B cell (primary cell): ENCODE data around the gene SLC6A1. TPM values are rescaled to one million over a fixed set of nuclear protein-coding genes. Genes with fewer than 3 reads are reported as not detected.

Source experiments
- ATAC-seq: fragments of 200-7000 bp; cut with Tn5 transposase; one replicate; pipeline ENCODE4 v1.10.0; 2021; ENCODE audit warnings: low read depth, mild to moderate bottlenecking, moderate number of reproducible peaks, moderate library complexity
- CTCF ChIA-PET: fragments of 350-600 bp; sonication (Branson Sonifier 250); formaldehyde crosslinking; loops from one replicate; lab custom pipeline; 2021; ENCODE audit warnings: antibody characterized with exemption, inconsistent platforms; lab: Charles Lee
- POLR2A ChIA-PET: fragments of 350-600 bp; sonication (Branson Sonifier 250); formaldehyde crosslinking; loops from one replicate; lab custom pipeline; 2021; ENCODE audit warnings: antibody characterized with exemption; lab: Charles Lee
- DNase-seq: peaks from one replicate; pipeline ENCODE4 v3.0.0; 2013
- H2AFZ ChIP-seq: 2 replicates; pipeline ENCODE4 v1.6.1; 2012; ENCODE audit warnings: mild to moderate bottlenecking, low read depth, low read length; ENCODE audit not compliant: insufficient read depth, poor library complexity, severe bottlenecking
- H3K27ac ChIP-seq, 2 donors: 1 replicate in 1 of 2; 2 replicates in 1 of 2; pipeline ENCODE4 v1.5.1; 2012 to 2013; ENCODE audit warnings: low read length in 2 of 2, mild to moderate bottlenecking in 2 of 2, moderate library complexity in 1 of 2
- H3K27me3 ChIP-seq, 4 experiments: fragments of 200-600 bp in 1 of 4; sonication (generic) in 1 of 4; replicated peaks in 1 of 4; 1 replicate in 2 of 4; 2 replicates in 2 of 4; pipeline versions ENCODE4 v1.6.1 to v1.7.0; 2013 to 2016; ENCODE audit warnings: low read length in 3 of 4, mild to moderate bottlenecking in 2 of 4, mixed read lengths in 1 of 4, moderate library complexity in 1 of 4; ENCODE audit not compliant: insufficient read depth in 4 of 4, control insufficient read depth in 3 of 4; ENCODE audit errors: control extremely low read depth in 1 of 4
- H3K36me3 ChIP-seq, 2 experiments: replicated peaks in 1 of 2; 1 replicate in 1 of 2; 2 replicates in 1 of 2; pipeline versions ENCODE4 v1.6.1 to v1.7.1; 2013; ENCODE audit warnings: low read length in 1 of 2; ENCODE audit not compliant: insufficient read depth in 2 of 2, control insufficient read depth in 1 of 2; ENCODE audit errors: control extremely low read depth in 1 of 2, extremely low read depth in 1 of 2
- H3K4me1 ChIP-seq, 2 donors: fragments of 200-600 bp in 1 of 2; sonication (generic) in 1 of 2; 1 replicate in 1 of 2; 2 replicates in 1 of 2; pipeline versions ENCODE4 v1.5.1 to v1.6.1; 2013 to 2017; ENCODE audit warnings: low read length in 2 of 2; ENCODE audit not compliant: control insufficient read depth in 2 of 2, insufficient read depth in 2 of 2
- H3K4me2 ChIP-seq: replicated peaks from 2 replicates; pipeline ENCODE3; 2012; ENCODE audit warnings: mild to moderate bottlenecking, low read depth, low read length; ENCODE audit not compliant: poor library complexity, severe bottlenecking
- H3K4me3 ChIP-seq, 5 experiments: fragments of 200-600 bp in 1 of 5; sonication (generic) in 1 of 5; 1 replicate in 3 of 5; 2 replicates in 2 of 5; pipeline versions ENCODE4 v1.5.1 to v1.7.0; 2011 to 2016; ENCODE audit warnings: low read length in 4 of 5, mild to moderate bottlenecking in 4 of 5, low read depth in 2 of 5, control low read depth in 1 of 5, moderate library complexity in 1 of 5; ENCODE audit not compliant: insufficient read depth in 1 of 5; ENCODE audit errors: control extremely low read depth in 1 of 5, extremely low read depth in 1 of 5
- H3K79me2 ChIP-seq: fragments of 200-600 bp; sonication (generic); one replicate; pipeline ENCODE4 v1.6.0; 2016; ENCODE audit warnings: low read length; ENCODE audit not compliant: control insufficient read depth, insufficient read depth
- H3K9ac ChIP-seq: fragments of 200-600 bp; sonication (generic); 2 replicates; pipeline ENCODE4 v1.6.1; 2017; ENCODE audit warnings: mild to moderate bottlenecking, low read length, moderate library complexity
- H3K9me3 ChIP-seq, 3 donors: one replicate each; pipeline versions ENCODE4 v1.6.1 to v1.7.1; 2013; ENCODE audit warnings: low read length in 2 of 3; ENCODE audit not compliant: control insufficient read depth in 2 of 3, insufficient read depth in 1 of 3; ENCODE audit errors: control extremely low read depth in 1 of 3
- H4K20me1 ChIP-seq: 2 replicates; pipeline ENCODE4 v1.6.0; 2012; ENCODE audit warnings: mild to moderate bottlenecking, low read length; ENCODE audit not compliant: insufficient read depth, control insufficient read depth, poor library complexity, severe bottlenecking
- H3K27ac Mint-ChIP-seq: one replicate; pipeline ENCODE4 v1.8.0; 2021; ENCODE audit warnings: mixed read lengths
- H3K27me3 Mint-ChIP-seq: one replicate; pipeline ENCODE4 v1.8.0; 2021; ENCODE audit warnings: mixed read lengths
- H3K4me1 Mint-ChIP-seq: one replicate; pipeline ENCODE4 v1.8.0; 2021; ENCODE audit warnings: mixed read lengths
- H3K4me3 Mint-ChIP-seq: one replicate; pipeline ENCODE4 v1.8.0; 2021; ENCODE audit warnings: mixed read lengths
- H3K9me3 Mint-ChIP-seq: one replicate; pipeline ENCODE4 v1.8.0; 2022; ENCODE audit warnings: mixed read lengths; ENCODE audit not compliant: insufficient read depth
- EZH2 ChIP-seq: IDR thresholded peaks from 2 replicates; pipeline ENCODE4 v1.6.1; 2012; ENCODE audit warnings: borderline replicate concordance, low read depth, mild to moderate bottlenecking, moderate library complexity, low read length; ENCODE audit not compliant: insufficient read depth, poor library complexity, severe bottlenecking
- WGBS: methylation state at CpG from one replicate; pipeline ENCODE4 v1.1.5; 2013; ENCODE audit warnings: missing lambda C conversion rate; ENCODE audit not compliant: insufficient coverage; 5-methylcytosine and 5-hydroxymethylcytosine counted together
- intact Hi-C: fragments of 100-400 bp; cut with micrococcal nuclease; formaldehyde crosslinking; loops from one replicate; pipeline ENCODE4 v1.10.0; 2022
- polyA plus RNA-seq: library from polyadenylated mRNA; depleted of rRNA; stranded (reverse); fragments of >200 nt; gene quantifications from 2 replicates; pipeline ENCODE4 v1.2.3, GENCODE V29; 2012
- total RNA-seq, 2 donors: library from RNA; stranded (reverse); fragments of 120-200 nt in 1 of 2; gene quantifications; 1 replicate in 1 of 2; 2 replicates in 1 of 2; pipeline versions ENCODE4 v1.2.3 to v1.2.4, GENCODE V29; 2013 to 2022
- TF ChIP-seq, protein P1 (sequence below): fragments of 200-600 bp; IDR thresholded peaks from one replicate; pipeline ENCODE4 v1.8.0; 2022; ENCODE audit warnings: antibody characterized with exemption, mild to moderate bottlenecking

SLC6A1 gene
- total and polyA plus RNA-seq, 2 donors (not counting 1 experiment from before 2014, with no cell fraction given) = not detected

DNA sequence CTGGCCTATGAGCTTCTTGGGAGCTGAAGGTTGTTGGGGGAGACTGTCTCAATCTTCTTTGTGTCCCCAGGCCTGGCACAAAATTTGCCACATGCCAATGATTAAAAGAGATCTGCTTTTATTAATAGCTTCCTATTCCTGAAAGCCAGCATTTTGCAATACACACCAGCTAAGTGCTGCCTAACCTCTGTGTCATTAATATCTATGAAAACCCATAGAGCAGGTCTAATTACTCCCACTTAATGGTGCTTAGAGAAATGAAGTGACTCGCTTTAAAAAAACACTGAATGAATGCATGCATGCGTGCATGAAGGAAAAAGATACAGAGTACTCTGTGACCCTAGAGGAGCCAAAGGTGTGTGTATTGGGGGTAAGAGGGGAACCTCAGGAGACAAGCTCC, 55.0 kb downstream of the SLC6A1 start:
- WGBS = 100% methylated on average over 1 of the region's 2 CpGs
- peaks cover 0 to 7% (median 0%) of the 10 kb centered on the region in 4 experiments for H3K27me3 ChIP-seq
- H3K4me2 ChIP-seq = no peak overlapping the region
- ATAC-seq (no peak), DNase-seq (no peak)
- H4K20me1 ChIP-seq = no peaks in the 10 kb centered on the region
- Mint-ChIP-seq H3K4me1 (peaks cover 3% of the 10 kb centered on the region), H3K27me3 (peaks cover 13% of the 10 kb centered on the region), H3K9me3 (no peaks in the 10 kb centered on the region), H3K27ac (no peak overlapping the region), H3K4me3 (no peak overlapping the region)
- TF ChIP-seq, protein P1, sequence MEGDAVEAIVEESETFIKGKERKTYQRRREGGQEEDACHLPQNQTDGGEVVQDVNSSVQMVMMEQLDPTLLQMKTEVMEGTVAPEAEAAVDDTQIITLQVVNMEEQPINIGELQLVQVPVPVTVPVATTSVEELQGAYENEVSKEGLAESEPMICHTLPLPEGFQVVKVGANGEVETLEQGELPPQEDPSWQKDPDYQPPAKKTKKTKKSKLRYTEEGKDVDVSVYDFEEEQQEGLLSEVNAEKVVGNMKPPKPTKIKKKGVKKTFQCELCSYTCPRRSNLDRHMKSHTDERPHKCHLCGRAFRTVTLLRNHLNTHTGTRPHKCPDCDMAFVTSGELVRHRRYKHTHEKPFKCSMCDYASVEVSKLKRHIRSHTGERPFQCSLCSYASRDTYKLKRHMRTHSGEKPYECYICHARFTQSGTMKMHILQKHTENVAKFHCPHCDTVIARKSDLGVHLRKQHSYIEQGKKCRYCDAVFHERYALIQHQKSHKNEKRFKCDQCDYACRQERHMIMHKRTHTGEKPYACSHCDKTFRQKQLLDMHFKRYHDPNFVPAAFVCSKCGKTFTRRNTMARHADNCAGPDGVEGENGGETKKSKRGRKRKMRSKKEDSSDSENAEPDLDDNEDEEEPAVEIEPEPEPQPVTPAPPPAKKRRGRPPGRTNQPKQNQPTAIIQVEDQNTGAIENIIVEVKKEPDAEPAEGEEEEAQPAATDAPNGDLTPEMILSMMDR = no peak
- TF ChIP-seq EZH2 = no peak
- H3K9me3 ChIP-seq = no peaks in the 10 kb centered on the region
- H2AFZ ChIP-seq = no peak overlapping the region
- no peaks in the 10 kb centered on the region for H3K79me2 ChIP-seq
- no peaks in the 10 kb centered on the region for H3K4me1 ChIP-seq
- POLR2A ChIA-PET = no interaction called here
- no peak overlapping the region for H3K9ac ChIP-seq
- intact Hi-C loops = no loop called here
- CTCF ChIA-PET = interaction anchor here (1.1 to 1.2 kb wide), 2 partner anchors 11 to 13 kb away, joined by 3 to 5 read pairs; no protein-coding TSS in a partner anchor
- no peak overlapping the region for H3K27ac ChIP-seq
- H3K36me3 ChIP-seq = no peaks in the 10 kb centered on the region
- H3K4me3 ChIP-seq = no peak overlapping the region

- POLR2A ChIA-PET = no interaction called here
- CTCF ChIA-PET = interaction anchor here (0.8 to 1.7 kb wide), 2 partner anchors 10 to 288 kb away, joined by 3 to 5 read pairs; no protein-coding TSS in a partner anchor
- Histone ChIP-seq H3K9ac (no peak overlapping the region), H3K27me3 (peaks cover 0 to 8% (median 0%) of the 10 kb centered on the region in 4 experiments), H3K4me3 (no peak overlapping the region), H2AFZ (no peak overlapping the region), H3K9me3 (no peaks in the 10 kb centered on the region), H4K20me1 (no peaks in the 10 kb centered on the region), H3K27ac (no peak overlapping the region), H3K36me3 (no peaks in the 10 kb centered on the region), H3K4me1 (no peaks in the 10 kb centered on the region), H3K4me2 (no peak overlapping the region), H3K79me2 (no peaks in the 10 kb centered on the region)
- ATAC-seq (no peak), DNase-seq (no peak)
- peaks cover 3% of the 10 kb centered on the region for H3K4me1 Mint-ChIP-seq
- no peaks in the 10 kb centered on the region for H3K9me3 Mint-ChIP-seq
- H3K27me3 Mint-ChIP-seq = peaks cover 32% of the 10 kb centered on the region
- no peak overlapping the region for H3K27ac Mint-ChIP-seq
- H3K4me3 Mint-ChIP-seq = no peak overlapping the region
- TF ChIP-seq, protein P1 = no peak
- no peak for TF ChIP-seq EZH2
- intact Hi-C loops = no loop called here
- WGBS = 67% methylated on average over 10 of the region's 11 CpGs
These were observed 58.2 kb downstream of the SLC6A1 start for GRCh38 chr3:11050666-11051323.
